MM.1S (cell line): Measurements from ENCODE around the gene PLEK.

Source experiments
- CTCF ChIP-seq: fragments of 300-600 bp; sonication (generic); IDR thresholded peaks from 2 replicates; pipeline ENCODE4 v1.5.1; 2016; ENCODE audit warnings: antibody characterized with exemption, low read length, mixed read lengths
- EZH2 ChIP-seq: fragments of 300-600 bp; sonication (generic); optimal IDR thresholded peaks from 2 replicates; pipeline ENCODE3; 2017; ENCODE audit warnings: low read depth, mild to moderate bottlenecking, antibody characterized with exemption, low read length, mixed read lengths

- TF ChIP-seq CTCF (no peak), EZH2 (no peak)
Measured at GRCh38 chr2:68411397-68412126, 46.5 kb downstream of the PLEK start.
